Peyer's patch (tissue), 4 donors: ENCODE data around the gene DMTF1.

Source experiments
- CTCF ChIP-seq, 6 experiments: fragments of 450-650 bp in 4 of 6; fragments of 200-600 bp in 2 of 6; sonication (generic) in 1 of 6; IDR thresholded peaks; one replicate each; pipeline ENCODE4 v1.5.1; 2017 to 2019; ENCODE audit warnings: antibody characterized with exemption in 6 of 6, mild to moderate bottlenecking in 3 of 6, moderate library complexity in 1 of 6
- POLR2A ChIP-seq, 2 donors: fragments of 450-650 bp; IDR thresholded peaks; one replicate each; pipeline ENCODE4 v1.5.1; 2017; ENCODE audit warnings: antibody characterized with exemption in 2 of 2, mild to moderate bottlenecking in 2 of 2, moderate library complexity in 2 of 2

DNA sequence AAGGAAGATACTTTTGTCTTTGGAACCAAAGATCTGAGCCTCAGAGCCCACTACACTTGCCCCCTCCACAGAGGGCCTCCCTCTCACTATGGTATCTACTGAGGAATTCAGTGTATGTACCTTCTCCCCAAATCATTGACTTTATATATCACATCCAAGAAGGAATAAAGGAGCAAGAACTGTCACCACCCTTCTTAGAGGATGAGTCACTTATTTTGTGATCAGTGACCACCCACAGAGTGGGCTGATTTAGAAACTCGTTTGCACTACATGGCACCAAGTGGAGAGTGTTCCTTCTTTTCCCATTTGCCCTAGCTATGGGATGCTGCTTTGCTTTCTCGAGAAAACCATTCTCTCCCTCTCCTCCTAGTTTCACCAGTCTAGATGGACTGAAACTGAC lies 61.6 kb downstream of the DMTF1 start:
- TF ChIP-seq CTCF (IDR thresholded peaks at IDR 0.05), result no peak
- no peak for TF ChIP-seq POLR2A (IDR thresholded peaks at IDR 0.05)
